ENCODE data around the gene CASP5.

GRCh38 chr11:105033343-105033742 lies 10.4 kb upstream of the CASP5 start:
- no peak for TF ChIP-seq CTCF (IDR thresholded peaks at IDR 0.05; ENCODE audit: low read length)
- no peak for TF ChIP-seq EZH2 (IDR thresholded peaks at IDR 0.05; ENCODE audit: borderline replicate concordance, low read length)
